Fibroblast of pulmonary artery (primary cell): ENCODE measurements around the gene PHC2.
A peak's percentile ranks its signal among the peaks of the same experiment; 100 is the strongest.

Experiments used
- DNase-seq: peaks from one replicate; pipeline ENCODE4 v3.0.0-alpha.2; 2010; ENCODE audit warnings: low read depth
- H3K4me3 ChIP-seq: replicated peaks from 2 replicates; pipeline ENCODE4 v1.5.1; 2011; ENCODE audit warnings: low read depth, mild to moderate bottlenecking, control low read depth, low read length, moderate library complexity
- TF ChIP-seq, protein P1 (sequence below): IDR thresholded peaks from 2 replicates; pipeline ENCODE4 v1.5.1; 2011; ENCODE audit warnings: mild to moderate bottlenecking, control low read depth, low read length, inconsistent platforms; ENCODE audit errors: missing control alignments

PHC2 gene

DNA sequence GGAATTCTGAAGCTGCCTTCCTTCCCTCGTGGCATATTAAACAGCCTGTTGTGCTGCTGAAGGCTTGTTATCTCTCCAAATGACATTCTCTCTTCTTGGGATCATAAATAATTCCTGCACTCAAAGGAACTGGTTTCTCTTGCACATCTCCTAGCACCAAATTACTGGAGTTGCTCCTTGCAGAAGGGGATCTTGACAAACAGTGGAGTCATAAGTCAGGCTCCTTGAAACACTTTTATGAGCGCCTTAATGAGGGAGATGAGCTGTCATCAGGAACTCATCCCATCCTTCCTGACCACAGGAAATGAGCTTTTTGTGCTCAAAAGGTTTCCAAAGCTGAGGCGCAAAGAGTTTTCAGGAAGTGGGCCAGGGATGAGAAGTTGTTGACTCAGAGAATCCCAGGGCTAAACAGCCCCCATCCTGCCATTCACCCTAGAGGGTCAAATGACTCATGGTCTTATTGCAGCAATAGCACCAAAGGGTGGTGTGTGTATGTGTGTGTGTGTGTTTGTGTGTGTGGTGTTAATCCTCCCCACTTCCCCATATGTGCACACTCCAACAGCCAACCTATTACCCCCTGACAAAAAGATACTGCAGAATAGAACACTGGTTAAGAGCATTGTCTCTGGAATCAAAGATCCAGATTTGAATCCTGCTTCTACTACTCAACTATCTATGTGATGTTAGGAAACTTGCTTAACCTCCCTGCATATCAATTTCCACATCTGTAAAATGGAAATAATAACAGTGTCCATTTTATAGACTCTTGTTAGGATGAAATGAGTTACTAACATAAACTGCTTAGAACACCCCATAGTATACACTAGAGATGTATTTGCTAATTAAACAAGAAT lies 2.8 kb upstream of the PHC2 start:
- TF ChIP-seq, protein P1, sequence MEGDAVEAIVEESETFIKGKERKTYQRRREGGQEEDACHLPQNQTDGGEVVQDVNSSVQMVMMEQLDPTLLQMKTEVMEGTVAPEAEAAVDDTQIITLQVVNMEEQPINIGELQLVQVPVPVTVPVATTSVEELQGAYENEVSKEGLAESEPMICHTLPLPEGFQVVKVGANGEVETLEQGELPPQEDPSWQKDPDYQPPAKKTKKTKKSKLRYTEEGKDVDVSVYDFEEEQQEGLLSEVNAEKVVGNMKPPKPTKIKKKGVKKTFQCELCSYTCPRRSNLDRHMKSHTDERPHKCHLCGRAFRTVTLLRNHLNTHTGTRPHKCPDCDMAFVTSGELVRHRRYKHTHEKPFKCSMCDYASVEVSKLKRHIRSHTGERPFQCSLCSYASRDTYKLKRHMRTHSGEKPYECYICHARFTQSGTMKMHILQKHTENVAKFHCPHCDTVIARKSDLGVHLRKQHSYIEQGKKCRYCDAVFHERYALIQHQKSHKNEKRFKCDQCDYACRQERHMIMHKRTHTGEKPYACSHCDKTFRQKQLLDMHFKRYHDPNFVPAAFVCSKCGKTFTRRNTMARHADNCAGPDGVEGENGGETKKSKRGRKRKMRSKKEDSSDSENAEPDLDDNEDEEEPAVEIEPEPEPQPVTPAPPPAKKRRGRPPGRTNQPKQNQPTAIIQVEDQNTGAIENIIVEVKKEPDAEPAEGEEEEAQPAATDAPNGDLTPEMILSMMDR: no peak
- peak; percentile 98 for DNase-seq
- H3K4me3 ChIP-seq: no peak overlapping the region

DNA sequence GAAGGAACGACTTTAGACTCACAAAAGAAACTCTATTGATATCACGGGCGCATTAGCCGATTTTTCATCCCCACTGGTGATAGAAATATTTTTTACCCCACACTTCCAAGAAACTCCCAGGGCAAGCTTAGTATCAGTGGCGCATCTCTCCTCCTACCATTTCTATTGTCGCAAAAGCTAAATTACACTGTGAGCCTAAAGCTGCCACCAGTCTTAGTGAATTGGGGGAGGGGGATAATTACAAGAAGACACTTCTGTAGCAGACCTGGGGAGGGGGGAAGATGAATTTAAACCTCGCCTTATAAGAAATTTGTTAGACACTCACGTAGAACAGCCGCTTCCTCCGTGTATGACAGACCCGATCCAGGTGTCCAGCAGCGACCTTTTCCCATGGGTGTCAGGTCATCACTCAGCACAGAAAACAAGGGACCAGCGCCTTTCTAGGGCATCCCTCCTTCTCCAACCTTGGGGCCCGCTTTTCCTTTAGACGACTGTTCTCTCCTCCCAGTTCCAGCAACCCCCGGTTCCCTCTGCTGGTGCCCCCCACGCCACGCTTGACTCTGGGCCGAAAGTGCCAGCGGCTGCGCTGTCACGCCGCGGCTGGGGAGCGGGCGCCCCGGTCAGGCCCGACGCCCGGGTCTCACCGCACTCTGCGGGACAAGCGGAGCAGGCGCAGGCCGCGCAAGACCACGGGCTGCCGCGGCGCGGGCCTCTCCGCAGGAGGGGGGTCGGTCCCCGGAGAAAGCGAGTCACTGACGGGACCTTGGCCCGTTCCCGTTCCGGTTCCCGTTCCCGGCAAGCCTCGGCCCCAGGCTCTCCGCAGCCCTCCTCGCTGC lies 821 bp downstream of the PHC2 start:
- peak overlapping the region; percentile 62 for H3K4me3 ChIP-seq
- TF ChIP-seq, protein P1: no peak
- no peak for DNase-seq

DNA sequence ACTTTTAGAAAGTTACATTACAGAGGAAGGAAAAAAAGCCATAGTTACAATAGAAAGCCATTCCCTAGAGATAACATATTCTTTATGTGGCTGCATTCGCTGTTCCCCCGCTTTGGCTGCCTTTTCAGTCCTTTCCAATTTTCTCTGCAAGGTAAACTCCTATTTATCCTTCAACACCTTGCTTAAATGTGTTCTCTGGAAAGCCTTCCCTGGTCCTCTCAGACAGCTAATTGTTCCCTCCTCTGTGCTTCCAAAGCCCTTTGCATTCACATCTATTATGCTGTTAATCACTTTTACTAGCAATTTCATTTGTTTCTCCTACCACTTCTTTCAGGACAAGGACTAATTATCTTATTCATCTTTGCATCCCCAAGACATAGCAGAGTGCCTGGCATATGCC lies 1.6 kb downstream of the PHC2 start:
- DNase-seq: no peak
- no peak overlapping the region for H3K4me3 ChIP-seq
- TF ChIP-seq, protein P1: no peak

DNA sequence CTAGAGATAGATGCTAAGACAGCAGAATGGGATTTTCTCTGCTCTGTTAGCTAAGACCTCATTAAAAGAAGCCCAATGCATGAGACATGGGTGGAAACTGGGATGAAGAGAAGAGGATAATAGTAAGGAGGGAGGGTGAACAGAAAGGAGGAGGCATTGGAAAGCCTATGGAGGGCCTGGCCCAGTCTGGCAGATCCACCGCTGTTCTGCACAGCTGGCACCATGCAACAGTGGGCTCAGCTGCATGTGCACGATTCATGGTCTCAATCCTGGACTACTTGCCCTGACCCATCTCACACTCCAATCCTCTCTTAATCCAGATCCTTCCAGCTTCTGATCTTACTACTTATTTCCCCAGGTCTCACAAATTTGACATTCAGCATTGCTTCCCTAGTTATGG lies 2.2 kb downstream of the PHC2 start:
- no peak for DNase-seq
- TF ChIP-seq, protein P1: no peak
- H3K4me3 ChIP-seq: no peak overlapping the region

DNA sequence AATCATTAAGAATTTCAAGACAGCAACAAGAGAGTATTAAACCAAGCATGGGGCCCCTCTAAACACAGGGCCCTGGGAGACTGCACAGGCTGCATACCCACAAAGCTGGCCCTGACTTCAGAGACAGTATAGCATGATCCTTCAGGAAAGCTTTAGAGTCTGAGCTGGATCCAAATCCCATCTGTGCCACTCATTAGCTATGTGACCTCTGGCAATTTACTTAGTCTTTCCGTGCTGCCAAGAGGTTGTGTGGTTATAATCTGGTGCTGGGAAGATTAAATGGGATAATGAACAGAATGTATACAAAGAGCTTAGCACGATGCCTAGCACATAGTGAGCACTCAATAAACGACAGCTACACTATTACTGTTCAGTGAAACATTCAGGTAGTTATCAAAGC lies 4.0 kb downstream of the PHC2 start:
- no peak overlapping the region for H3K4me3 ChIP-seq
- no peak for DNase-seq
- TF ChIP-seq, protein P1: no peak

DNA sequence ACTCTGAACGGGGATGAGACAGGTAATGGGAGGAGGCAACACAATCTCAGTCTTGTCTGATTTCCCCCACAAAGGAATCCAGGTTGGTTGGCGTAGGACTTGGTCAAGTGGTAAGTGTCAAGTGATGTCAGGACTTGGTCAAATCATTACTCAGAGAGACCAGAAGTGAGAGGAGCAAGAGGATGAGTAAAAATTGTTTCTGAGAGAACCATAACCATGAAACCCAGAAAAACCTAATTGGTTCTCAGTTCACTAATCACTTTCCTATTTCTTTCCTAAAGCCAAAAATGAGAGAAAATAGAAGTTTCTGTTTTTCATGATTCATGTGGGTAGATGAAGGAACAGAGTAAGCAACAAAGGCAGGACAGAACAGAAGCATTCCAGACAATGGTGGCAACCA lies 5.0 kb downstream of the PHC2 start:
- H3K4me3 ChIP-seq: no peak overlapping the region
- TF ChIP-seq, protein P1: no peak
- DNase-seq: no peak
